H1 (cell line): ENCODE results near the gene SMAD7. TPM values are rescaled to one million over a fixed set of nuclear protein-coding genes. Genes with fewer than 3 reads are reported as not detected.

Source experiments
- CTCF ChIA-PET: fragments of 300-600 bp; sonication (Branson Sonifier 250); formaldehyde crosslinking; loops from one replicate; lab custom pipeline; 2021; ENCODE audit not compliant: partially characterized antibody; lab: Charles Lee
- POLR2A ChIA-PET: fragments of 300-600 bp; sonication (Branson Sonifier 250); formaldehyde crosslinking; loops from one replicate; lab custom pipeline; 2021; ENCODE audit warnings: inconsistent platforms; ENCODE audit not compliant: partially characterized antibody; lab: Charles Lee
- DNase-seq, 2 experiments: peaks; one replicate each; pipeline versions ENCODE4 v3.0.0 to v3.0.0-alpha.2; 2010 to 2022; ENCODE audit warnings: low spot score in 2 of 2, low read depth in 1 of 2, mixed read lengths in 1 of 2
- FAIRE-seq: peaks from 2 replicates; lab custom pipeline; 2011; peaks lifted over from hg19 to GRCh38; lab: Jason Lieb, UNC
- H2AFZ ChIP-seq: 2 replicates; pipeline ENCODE4 v1.8.1; 2012; ENCODE audit warnings: low read length, inconsistent platforms
- H2AK5ac ChIP-seq: 2 replicates; pipeline ENCODE4 v1.6.1; 2013; ENCODE audit warnings: low read depth, low read length
- H2BK120ac ChIP-seq: replicated peaks from 2 replicates; pipeline ENCODE3; 2013; ENCODE audit warnings: low read depth, low read length, inconsistent platforms
- H2BK12ac ChIP-seq: 2 replicates; pipeline ENCODE4 v1.6.1; 2013; ENCODE audit warnings: low read depth, low read length
- H2BK15ac ChIP-seq: 2 replicates; pipeline ENCODE4 v1.6.1; 2013; ENCODE audit warnings: low read length
- H2BK20ac ChIP-seq: 2 replicates; pipeline ENCODE4 v1.6.1; 2013; ENCODE audit warnings: low read length
- H2BK5ac ChIP-seq: 2 replicates; pipeline ENCODE4 v1.6.1; 2013; ENCODE audit warnings: low read depth, low read length
- H3K14ac ChIP-seq: 2 replicates; pipeline ENCODE4 v1.6.1; 2013; ENCODE audit warnings: inconsistent platforms; ENCODE audit not compliant: insufficient read length
- H3K18ac ChIP-seq: 2 replicates; pipeline ENCODE4 v1.6.1; 2013; ENCODE audit warnings: low read length; ENCODE audit errors: extremely low read depth
- H3K23ac ChIP-seq: 2 replicates; pipeline ENCODE4 v1.6.1; 2013; ENCODE audit warnings: inconsistent platforms; ENCODE audit not compliant: insufficient read length
- H3K23me2 ChIP-seq: 2 replicates; pipeline ENCODE4 v1.6.1; 2013; ENCODE audit warnings: low read depth, low read length
- H3K27ac ChIP-seq: 2 replicates; pipeline ENCODE4 v1.6.1; 2011; ENCODE audit warnings: low read depth, low read length, inconsistent platforms
- H3K27me3 ChIP-seq, 4 experiments: replicated peaks in 1 of 4; 1 replicate in 1 of 4; 2 replicates in 3 of 4; pipeline versions ENCODE4 v1.6.1 to v1.8.1; 2011 to 2013; ENCODE audit warnings: low read length in 3 of 4, mild to moderate bottlenecking in 3 of 4, inconsistent platforms in 2 of 4, mixed read lengths in 2 of 4, moderate library complexity in 1 of 4; ENCODE audit not compliant: control insufficient read depth in 3 of 4, insufficient read depth in 3 of 4; ENCODE audit errors: extremely low read depth in 1 of 4
- H3K36me3 ChIP-seq, 4 experiments: 2 replicates each; pipeline versions ENCODE4 v1.6.1 to v1.8.1; 2011 to 2013; ENCODE audit warnings: mild to moderate bottlenecking in 4 of 4, low read length in 3 of 4, moderate library complexity in 2 of 4, control low read depth in 1 of 4, inconsistent platforms in 1 of 4; ENCODE audit not compliant: insufficient read depth in 4 of 4, control insufficient read depth in 2 of 4
- H3K4ac ChIP-seq: replicated peaks from 2 replicates; pipeline ENCODE3; 2013; ENCODE audit warnings: low read length, low read depth, mixed read lengths, inconsistent platforms; ENCODE audit not compliant: insufficient read length
- H3K4me1 ChIP-seq, 4 experiments: replicated peaks in 1 of 4; 1 replicate in 1 of 4; 2 replicates in 3 of 4; pipeline versions ENCODE4 v1.6.1 to v1.8.1; 2011 to 2013; ENCODE audit warnings: low read length in 3 of 4, inconsistent platforms in 2 of 4, mixed read lengths in 1 of 4; ENCODE audit not compliant: insufficient read depth in 4 of 4, control insufficient read depth in 3 of 4
- H3K4me2 ChIP-seq, 2 experiments: 2 replicates each; pipeline versions ENCODE4 v1.6.1 to v1.8.1; 2011 to 2013; ENCODE audit warnings: low read depth in 2 of 2, low read length in 2 of 2, control low read depth in 1 of 2, inconsistent platforms in 1 of 2, mild to moderate bottlenecking in 1 of 2; ENCODE audit not compliant: insufficient read depth in 1 of 2
- H3K4me3 ChIP-seq, 4 experiments: fragments of 200-600, 300-600 bp in 1 of 4; sonication (generic), shearing (Covaris generic), sonication (Bioruptor Twin) in 1 of 4; 2 replicates each; pipeline versions ENCODE4 v1.5.1 to v1.8.1; 2011 to 2016; ENCODE audit warnings: low read length in 4 of 4, low read depth in 3 of 4, control low read depth in 2 of 4, inconsistent platforms in 2 of 4, mild to moderate bottlenecking in 2 of 4, mixed read lengths in 1 of 4, moderate library complexity in 1 of 4; ENCODE audit not compliant: insufficient read depth in 2 of 4; ENCODE audit errors: extremely low read depth in 1 of 4
- H3K56ac ChIP-seq: replicated peaks from 2 replicates; pipeline ENCODE3; 2013; ENCODE audit warnings: low read depth, mild to moderate bottlenecking, mixed read lengths, low read length, inconsistent platforms; ENCODE audit not compliant: insufficient read length
- H3K79me1 ChIP-seq: 2 replicates; pipeline ENCODE4 v1.6.1; 2013; ENCODE audit warnings: low read depth, low read length, control low read depth
- H3K79me2 ChIP-seq, 2 experiments: 2 replicates each; pipeline versions ENCODE4 v1.6.1 to v1.8.1; 2012 to 2013; ENCODE audit warnings: low read length in 2 of 2, mild to moderate bottlenecking in 2 of 2, inconsistent platforms in 1 of 2; ENCODE audit not compliant: insufficient read depth in 2 of 2, control insufficient read depth in 1 of 2
- H3K9ac ChIP-seq, 4 experiments: replicated peaks in 1 of 4; 1 replicate in 1 of 4; 2 replicates in 3 of 4; pipeline versions ENCODE4 v1.6.1 to v1.8.1; 2011 to 2013; ENCODE audit warnings: low read depth in 3 of 4, low read length in 3 of 4, control low read depth in 2 of 4, mild to moderate bottlenecking in 2 of 4, moderate library complexity in 2 of 4, inconsistent platforms in 1 of 4; ENCODE audit errors: extremely low read depth in 1 of 4
- H3K9me3 ChIP-seq, 2 experiments: 2 replicates each; pipeline versions ENCODE4 v1.6.1 to v1.8.1; 2012 to 2013; ENCODE audit warnings: mild to moderate bottlenecking in 2 of 2, moderate library complexity in 2 of 2, control low read depth in 1 of 2, inconsistent platforms in 1 of 2, low read depth in 1 of 2, low read length in 1 of 2, mixed read lengths in 1 of 2; ENCODE audit not compliant: insufficient read depth in 2 of 2
- H4K20me1 ChIP-seq, 2 experiments: replicated peaks in 1 of 2; 2 replicates each; pipeline versions ENCODE3 to v1.8.1; 2011 to 2013; ENCODE audit warnings: inconsistent platforms in 2 of 2, low read length in 2 of 2, mild to moderate bottlenecking in 1 of 2; ENCODE audit not compliant: insufficient read depth in 2 of 2, control insufficient read depth in 1 of 2
- H4K5ac ChIP-seq: 2 replicates; pipeline ENCODE4 v1.6.1; 2013; ENCODE audit warnings: low read length, low read depth, mixed read lengths, inconsistent platforms; ENCODE audit not compliant: insufficient read length
- H4K8ac ChIP-seq: 2 replicates; pipeline ENCODE4 v1.8.0; 2013; ENCODE audit warnings: mild to moderate bottlenecking, moderate library complexity, low read length, inconsistent platforms; ENCODE audit not compliant: insufficient read depth; ENCODE audit errors: extremely low read depth
- H4K91ac ChIP-seq: replicated peaks from 2 replicates; pipeline ENCODE3; 2013; ENCODE audit warnings: low read length, mixed read lengths, inconsistent platforms; ENCODE audit not compliant: insufficient read length
- CHD1 ChIP-seq: IDR thresholded peaks from 2 replicates; pipeline ENCODE4 v1.6.1; 2012; ENCODE audit warnings: low read depth, low read length, improper control_type of control experiment
- CREB1 ChIP-seq: IDR thresholded peaks from 2 replicates; pipeline ENCODE4 v1.6.1; 2012; ENCODE audit warnings: inconsistent platforms
- EP300 ChIP-seq, 2 experiments: IDR thresholded peaks; 1 replicate in 1 of 2; 2 replicates in 1 of 2; pipeline ENCODE4 v1.6.1; 2011 to 2012; ENCODE audit warnings: low read depth in 2 of 2, low read length in 2 of 2, mild to moderate bottlenecking in 2 of 2, borderline replicate concordance in 1 of 2, inconsistent platforms in 1 of 2, moderate library complexity in 1 of 2
- HDAC6 ChIP-seq: IDR thresholded peaks from one replicate; pipeline ENCODE4 v1.7.1; 2012; ENCODE audit warnings: low read depth, mild to moderate bottlenecking, inconsistent platforms, low read length, moderate library complexity
- JUND ChIP-seq: IDR thresholded peaks from 2 replicates; pipeline ENCODE4 v1.6.1; 2011; ENCODE audit warnings: mild to moderate bottlenecking, improper control_type of control experiment, low read length
- NRF1 ChIP-seq: IDR thresholded peaks from 2 replicates; pipeline ENCODE4 v1.6.1; 2011; ENCODE audit warnings: mild to moderate bottlenecking, low read depth, low read length, improper control_type of control experiment
- PHF8 ChIP-seq: fragments of 200-600 bp; sonication (generic); conservative IDR thresholded peaks from 2 replicates; pipeline ENCODE4 v1.7.1; 2012; ENCODE audit warnings: low read depth, mild to moderate bottlenecking, inconsistent platforms, low read length, moderate library complexity
- RNF2 ChIP-seq: fragments of 200-900, 300-1000 bp; sonication (generic); IDR thresholded peaks from 2 replicates; pipeline ENCODE4 v1.7.1; 2016; ENCODE audit warnings: borderline replicate concordance, low read depth, mild to moderate bottlenecking, antibody characterized with exemption, low read length; ENCODE audit not compliant: poor library complexity, severe bottlenecking; ENCODE audit errors: missing control alignments
- TAF1 ChIP-seq: IDR thresholded peaks from 2 replicates; pipeline ENCODE4 v1.6.1; 2011; ENCODE audit warnings: mild to moderate bottlenecking, low read depth, low read length
- YY1 ChIP-seq: IDR thresholded peaks from 2 replicates; pipeline ENCODE4 v1.6.1; 2011; ENCODE audit warnings: low read depth, mild to moderate bottlenecking, low read length
- ZNF274 ChIP-seq: IDR thresholded peaks from 2 replicates; pipeline ENCODE4 v1.7.0; 2012; ENCODE audit warnings: low read length, borderline replicate concordance; ENCODE audit errors: extremely low read depth
- WGBS, 2 experiments: shearing (Covaris generic) in 1 of 2; methylation state at CpG; one replicate each; pipeline versions ENCODE4 v1.1.6 to v1.1.7; 2013 to 2015; ENCODE audit warnings: low lambda C conversion rate in 2 of 2, mixed read lengths in 2 of 2, inconsistent platforms in 1 of 2, low coverage in 1 of 2, missing lambda C conversion rate in 1 of 2; ENCODE audit not compliant: insufficient replicate concordance in 2 of 2, insufficient coverage in 1 of 2, insufficient read length in 1 of 2; ENCODE audit errors: extremely low coverage in 1 of 2, missing lambda C conversion rate in 1 of 2; 5-methylcytosine and 5-hydroxymethylcytosine counted together
- polyA plus RNA-seq, 7 experiments: library from polyadenylated mRNA; depleted of rRNA in 3 of 7; stranded (reverse) in 5 of 7; unstranded in 2 of 7; fragments of >200 nt in 5 of 7; fragments of 200-250 nt in 2 of 7; gene quantifications; 1 replicate in 5 of 7; 2 replicates in 1 of 7; 4 replicates in 1 of 7; pipeline versions ENCODE4 v1.2.1 to v1.2.3, GENCODE V29; 2011 to 2013; ENCODE audit warnings: missing spikeins in 2 of 7, mixed read lengths in 2 of 7
- total RNA-seq: library from RNA; stranded (reverse); fragmentation: NEBNext Ultra II Directional; extraction: Animal tissue kit (Norgen Biotek cat#: 25700); gene quantifications from 2 replicates; pipeline ENCODE4 v1.2.1, GENCODE V29; 2021
- TF ChIP-seq, protein P1 (sequence below): IDR thresholded peaks from 2 replicates; pipeline ENCODE4 v1.6.1; 2012; ENCODE audit warnings: low read length, inconsistent platforms

The SMAD7 gene
- total and polyA plus RNA-seq, 2 of the 8 experiments (the other 6 are each of a cell fraction or from before 2014, with no cell fraction given): 6.5 to 15.5 TPM

GRCh38 chr18:48973731-48974130 lies 23.0 kb upstream of the SMAD7 start:
- Histone ChIP-seq H2BK15ac (no peak overlapping the region), H4K20me1 (no peaks in the 10 kb centered on the region), H3K18ac (no peak overlapping the region), H2BK5ac (no peak overlapping the region), H3K4ac (no peak overlapping the region), H3K27me3 (peaks cover 0 to 27% (median 22%) of the 10 kb centered on the region in 4 experiments; a peak in 5 of 7 replicates), H3K4me2 (peak overlapping the region; percentile 79 to 82; a peak in 3 of 4 replicates), H2AK5ac (no peak overlapping the region), H3K79me1 (no peaks in the 10 kb centered on the region), H3K27ac (no peak overlapping the region), H3K9me3 (no peaks in the 10 kb centered on the region), H3K23me2 (peaks cover 13% of the 10 kb centered on the region; the same call in 1 of the 2 replicates), H3K9ac (no peak overlapping the region), H4K8ac (no peak overlapping the region), H3K4me3 (no peak overlapping the region), H4K5ac (no peak overlapping the region), H2BK20ac (no peak overlapping the region), H3K23ac (no peak overlapping the region), H3K36me3 (no peaks in the 10 kb centered on the region), H3K4me1 (peaks cover 11 to 24% (median 19%) of the 10 kb centered on the region in 4 experiments), H2BK120ac (no peak overlapping the region), H3K79me2 (no peaks in the 10 kb centered on the region), H3K56ac (no peak overlapping the region), H2BK12ac (peak overlapping the region; percentile 11; the same call in 1 of the 2 replicates), H3K14ac (no peak overlapping the region), H4K91ac (no peak overlapping the region), H2AFZ (no peak overlapping the region)
- CTCF ChIA-PET: interaction anchor here (0.6 to 2.2 kb wide), 8 partner anchors 10 to 54 kb away, joined by 3 to 8 read pairs (median 4); no protein-coding TSS in a partner anchor
- no peak for FAIRE-seq
- POLR2A ChIA-PET: interaction anchor here (0.6 to 2.9 kb wide), 7 partner anchors 10 to 482 kb away, joined by 3 to 17 read pairs (median 3); partner anchors contain the start of gene SMAD7
- 68% methylated on average over 3 of the region's 3 CpGs; no CpG with 5 or more reads in 1 of the 2 experiments for WGBS, 2 experiments
- no peak for DNase-seq
- TF ChIP-seq NRF1: no peak
- no peak for TF ChIP-seq JUND
- no peak for TF ChIP-seq PHF8
- TF ChIP-seq EP300 (IDR thresholded peaks at IDR 0.05; ENCODE audit: borderline replicate concordance in 1 of 2, low read depth in 2 of 2, low read length in 2 of 2): no peak
- no peak for TF ChIP-seq RNF2
- no peak for TF ChIP-seq CHD1
- TF ChIP-seq, protein P1, sequence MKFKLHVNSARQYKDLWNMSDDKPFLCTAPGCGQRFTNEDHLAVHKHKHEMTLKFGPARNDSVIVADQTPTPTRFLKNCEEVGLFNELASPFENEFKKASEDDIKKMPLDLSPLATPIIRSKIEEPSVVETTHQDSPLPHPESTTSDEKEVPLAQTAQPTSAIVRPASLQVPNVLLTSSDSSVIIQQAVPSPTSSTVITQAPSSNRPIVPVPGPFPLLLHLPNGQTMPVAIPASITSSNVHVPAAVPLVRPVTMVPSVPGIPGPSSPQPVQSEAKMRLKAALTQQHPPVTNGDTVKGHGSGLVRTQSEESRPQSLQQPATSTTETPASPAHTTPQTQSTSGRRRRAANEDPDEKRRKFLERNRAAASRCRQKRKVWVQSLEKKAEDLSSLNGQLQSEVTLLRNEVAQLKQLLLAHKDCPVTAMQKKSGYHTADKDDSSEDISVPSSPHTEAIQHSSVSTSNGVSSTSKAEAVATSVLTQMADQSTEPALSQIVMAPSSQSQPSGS: no peak
- TF ChIP-seq HDAC6: no peak
- no peak for TF ChIP-seq TAF1
- TF ChIP-seq YY1: no peak
- no peak for TF ChIP-seq CREB1
- TF ChIP-seq ZNF274: no peak
